Mesendoderm (in vitro differentiated cells): Measurements from ENCODE around the gene ATRIP. TPM values are rescaled to one million over a fixed set of nuclear protein-coding genes. Genes with fewer than 3 reads are reported as not detected.
A peak's percentile ranks its signal among the peaks of the same experiment; 100 is the strongest.

Experiments used
- DNase-seq: peaks from one replicate; pipeline ENCODE4 v3.0.0; 2013
- H2AK5ac ChIP-seq: 2 replicates; pipeline ENCODE4 v1.6.1; 2013; ENCODE audit warnings: low read length, inconsistent platforms
- H2BK120ac ChIP-seq: 2 replicates; pipeline ENCODE4 v1.6.1; 2013; ENCODE audit warnings: low read depth, mild to moderate bottlenecking, low read length, moderate library complexity, mixed read lengths
- H2BK15ac ChIP-seq: replicated peaks from 2 replicates; pipeline ENCODE4 v1.6.1; 2013; ENCODE audit warnings: low read depth, mild to moderate bottlenecking, moderate library complexity
- H2BK5ac ChIP-seq: 2 replicates; pipeline ENCODE4 v1.6.1; 2013; ENCODE audit warnings: low read length, inconsistent platforms
- H3K18ac ChIP-seq: 2 replicates; pipeline ENCODE4 v1.6.1; 2013; ENCODE audit warnings: mild to moderate bottlenecking, low read length, mixed read lengths
- H3K23ac ChIP-seq: one replicate; pipeline ENCODE4 v1.6.1; 2013; ENCODE audit warnings: low read length
- H3K27ac ChIP-seq: 2 replicates; pipeline ENCODE4 v1.5.1; 2013; ENCODE audit warnings: low read depth, mild to moderate bottlenecking, inconsistent platforms, low read length, moderate library complexity
- H3K27me3 ChIP-seq: 2 replicates; pipeline ENCODE4 v1.6.1; 2013; ENCODE audit warnings: low read length, control low read depth, mild to moderate bottlenecking, inconsistent platforms; ENCODE audit not compliant: insufficient read depth, poor library complexity
- H3K36me3 ChIP-seq: 2 replicates; pipeline ENCODE4 v1.6.1; 2013; ENCODE audit warnings: low read length, inconsistent platforms; ENCODE audit not compliant: control insufficient read depth, insufficient read depth
- H3K4ac ChIP-seq: one replicate; pipeline ENCODE4 v1.6.1; 2013; ENCODE audit warnings: low read depth, mild to moderate bottlenecking, low read length, moderate library complexity
- H3K4me1 ChIP-seq: 2 replicates; pipeline ENCODE4 v1.6.1; 2013; ENCODE audit warnings: low read depth, low read length, inconsistent platforms; ENCODE audit not compliant: control insufficient read depth
- H3K4me2 ChIP-seq: 2 replicates; pipeline ENCODE4 v1.6.1; 2013; ENCODE audit warnings: low read length
- H3K4me3 ChIP-seq: 2 replicates; pipeline ENCODE4 v1.5.1; 2013; ENCODE audit warnings: mild to moderate bottlenecking, low read length
- H3K56ac ChIP-seq: one replicate; pipeline ENCODE4 v1.6.1; 2013; ENCODE audit warnings: low read length
- H3K79me1 ChIP-seq: 2 replicates; pipeline ENCODE4 v1.6.1; 2013; ENCODE audit warnings: low read length, inconsistent platforms
- H3K79me2 ChIP-seq: 2 replicates; pipeline ENCODE4 v1.6.1; 2013; ENCODE audit warnings: mild to moderate bottlenecking, low read length; ENCODE audit not compliant: control insufficient read depth, insufficient read depth
- H3K9ac ChIP-seq: 2 replicates; pipeline ENCODE4 v1.6.1; 2013; ENCODE audit warnings: low read length, inconsistent platforms
- H4K5ac ChIP-seq: one replicate; pipeline ENCODE4 v1.6.1; 2013; ENCODE audit warnings: low read length
- H4K8ac ChIP-seq: one replicate; pipeline ENCODE4 v1.6.1; 2013; ENCODE audit warnings: low read depth, mild to moderate bottlenecking, control low read depth, low read length, moderate library complexity
- WGBS: extraction: QIAGEN DNeasy Blood & Tissue Kit; methylation state at CpG from one replicate; pipeline ENCODE4 v1.1.7; 2013; ENCODE audit warnings: low lambda C conversion rate, missing lambda C conversion rate; ENCODE audit not compliant: insufficient coverage; ENCODE audit errors: extremely low coverage; 5-methylcytosine and 5-hydroxymethylcytosine counted together
- polyA plus RNA-seq, 2 experiments: library from polyadenylated mRNA; stranded (reverse); fragments of 200-250 nt; gene quantifications; one replicate each; pipeline ENCODE4 v1.2.3, GENCODE V29; 2013

The ATRIP gene
- 15.5 TPM for polyA plus RNA-seq (2013, experiment 1 of 2)
- polyA plus RNA-seq (2013, experiment 2 of 2), result 16.0 TPM

- no peak within 1 kb of the TSS for H2BK15ac ChIP-seq
- peak within 1 kb of the TSS; percentile 55 for H3K18ac ChIP-seq
- no CpG with 5 or more reads among the region's 91 CpGs for whole genome bisulfite sequencing
- H2BK120ac ChIP-seq, result no peak within 1 kb of the TSS
- peaks cover 15% of the 10 kb centered on the region for H3K79me2 ChIP-seq
- peak within 1 kb of the TSS; percentile 15 for H3K23ac ChIP-seq
- peak within 1 kb of the TSS; percentile 91 for H3K9ac ChIP-seq
- H2AK5ac ChIP-seq, result peak within 1 kb of the TSS; percentile 9
- peak within 1 kb of the TSS; percentile 100 for H3K4me2 ChIP-seq
- no peak within 1 kb of the TSS for H4K5ac ChIP-seq
- peak within 1 kb of the TSS; percentile 97 for H3K56ac ChIP-seq
- H3K36me3 ChIP-seq, result peaks cover 5% of the 10 kb centered on the region
- peaks cover 14% of the 10 kb centered on the region for H3K79me1 ChIP-seq
- H2BK5ac ChIP-seq, result peak within 1 kb of the TSS; percentile 39
- H4K8ac ChIP-seq, result no peak within 1 kb of the TSS
- peak within 1 kb of the TSS; percentile 72 for H3K4me3 ChIP-seq
- H3K4me1 ChIP-seq, result peaks cover 8% of the 10 kb centered on the region
- peak; percentile 92 for DNase-seq
- H3K27ac ChIP-seq, result peak within 1 kb of the TSS; percentile 79
- H3K27me3 ChIP-seq, result no peaks in the 10 kb centered on the region
- no peak within 1 kb of the TSS for H3K4ac ChIP-seq
These were observed at the start of gene ATRIP for GRCh38 chr3:48446425-48447193. ATRIP (plus strand) TSS chr3:48446737; CDS start chr3:48446846, 109 bp downstream.

GRCh38 chr3:48397767-48398681, 48.5 kb upstream of the ATRIP start:
- Histone ChIP-seq H3K56ac (no peak overlapping the region), H3K79me2 (no peaks in the 10 kb centered on the region), H3K27me3 (no peaks in the 10 kb centered on the region), H3K18ac (no peak overlapping the region), H3K79me1 (no peaks in the 10 kb centered on the region), H4K5ac (no peak overlapping the region), H3K23ac (no peak overlapping the region), H2AK5ac (no peak overlapping the region), H3K4me3 (no peak overlapping the region), H3K4me2 (no peak overlapping the region), H3K4me1 (no peaks in the 10 kb centered on the region), H3K27ac (no peak overlapping the region), H3K36me3 (no peaks in the 10 kb centered on the region), H2BK15ac (no peak overlapping the region), H2BK120ac (no peak overlapping the region), H3K4ac (no peak overlapping the region), H4K8ac (no peak overlapping the region), H3K9ac (no peak overlapping the region), H2BK5ac (no peak overlapping the region)
- no peak for DNase-seq
- WGBS, result no CpG with 5 or more reads among the region's 9 CpGs

DNA sequence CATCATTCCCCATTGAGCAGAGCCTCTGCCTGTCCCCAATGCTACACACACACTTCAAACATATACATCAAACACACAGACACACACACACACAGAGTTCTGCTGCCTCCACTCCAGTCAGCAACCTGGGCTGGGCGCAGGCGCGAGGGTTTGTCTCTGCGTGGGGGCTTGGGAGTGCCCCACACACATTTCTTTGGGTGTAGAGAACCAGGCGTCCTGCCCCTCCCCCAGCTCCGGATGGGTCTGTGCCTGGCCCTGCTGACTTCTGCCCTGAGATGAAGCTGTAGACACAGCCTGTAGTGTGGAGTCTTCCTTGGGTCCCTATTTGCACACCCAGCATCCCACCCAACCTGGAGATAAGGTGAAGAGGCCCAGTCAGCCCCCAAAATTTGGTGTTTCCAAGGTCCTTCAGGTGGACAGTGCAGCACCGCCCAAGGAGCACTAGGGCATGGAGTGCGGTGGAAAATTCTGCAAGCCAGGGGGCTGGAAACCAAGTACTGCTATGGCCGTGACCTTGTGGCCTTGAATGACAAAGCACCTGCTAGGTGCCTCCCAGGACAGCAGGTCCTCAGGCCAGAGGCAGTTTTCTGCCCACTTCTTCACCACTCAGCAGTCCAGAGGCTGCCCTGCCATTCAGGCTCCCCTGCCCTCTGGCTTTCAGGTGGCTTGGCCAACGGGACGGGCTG, 47.7 kb upstream of the ATRIP start:
- H3K4me3 ChIP-seq, result no peak overlapping the region
- no CpG with 5 or more reads among the region's 11 CpGs for WGBS
- H3K4me2 ChIP-seq, result no peak overlapping the region
- no peak overlapping the region for H2BK5ac ChIP-seq
- H3K27ac ChIP-seq, result no peak overlapping the region
- H3K79me2 ChIP-seq, result no peaks in the 10 kb centered on the region
- no peak overlapping the region for H3K56ac ChIP-seq
- no peak overlapping the region for H2BK15ac ChIP-seq
- H3K18ac ChIP-seq, result no peak overlapping the region
- H3K9ac ChIP-seq, result no peak overlapping the region
- no peaks in the 10 kb centered on the region for H3K4me1 ChIP-seq
- no peak overlapping the region for H3K23ac ChIP-seq
- H3K36me3 ChIP-seq, result peaks cover 4% of the 10 kb centered on the region
- no peaks in the 10 kb centered on the region for H3K79me1 ChIP-seq
- no peak overlapping the region for H2BK120ac ChIP-seq
- no peak overlapping the region for H4K5ac ChIP-seq
- no peak for DNase-seq
- H2AK5ac ChIP-seq, result no peak overlapping the region
- H3K4ac ChIP-seq, result no peak overlapping the region
- no peaks in the 10 kb centered on the region for H3K27me3 ChIP-seq
- H4K8ac ChIP-seq, result no peak overlapping the region

GRCh38 chr3:48399387-48400172, 47.0 kb upstream of the ATRIP start:
- H2BK15ac ChIP-seq, result no peak overlapping the region
- H3K56ac ChIP-seq, result no peak overlapping the region
- H3K23ac ChIP-seq, result no peak overlapping the region
- no peak for DNase-seq
- H3K4me3 ChIP-seq, result no peak overlapping the region
- H3K79me1 ChIP-seq, result no peaks in the 10 kb centered on the region
- H2AK5ac ChIP-seq, result no peak overlapping the region
- no peaks in the 10 kb centered on the region for H3K4me1 ChIP-seq
- H2BK5ac ChIP-seq, result no peak overlapping the region
- no peak overlapping the region for H3K9ac ChIP-seq
- H2BK120ac ChIP-seq, result no peak overlapping the region
- H3K36me3 ChIP-seq, result peaks cover 7% of the 10 kb centered on the region
- H3K4ac ChIP-seq, result no peak overlapping the region
- H3K18ac ChIP-seq, result no peak overlapping the region
- no peak overlapping the region for H4K8ac ChIP-seq
- H3K27me3 ChIP-seq, result no peaks in the 10 kb centered on the region
- WGBS, result no CpG with 5 or more reads among the region's 4 CpGs
- H3K79me2 ChIP-seq, result no peaks in the 10 kb centered on the region
- no peak overlapping the region for H3K27ac ChIP-seq
- H3K4me2 ChIP-seq, result no peak overlapping the region
- no peak overlapping the region for H4K5ac ChIP-seq

- Histone ChIP-seq H3K18ac (no peak overlapping the region), H3K27me3 (no peaks in the 10 kb centered on the region)
These were observed 45.6 kb upstream of the ATRIP start for GRCh38 chr3:48400824-48401433.

More at GRCh38 chr3:48400824-48401433, 45.6 kb upstream of the ATRIP start:
- peaks cover 12% of the 10 kb centered on the region for H3K36me3 ChIP-seq
- WGBS, result no CpG with 5 or more reads among the region's 6 CpGs
- H3K4me3 ChIP-seq, result no peak overlapping the region
- no peak overlapping the region for H4K5ac ChIP-seq
- no peaks in the 10 kb centered on the region for H3K4me1 ChIP-seq
- no peak overlapping the region for H3K4ac ChIP-seq
- H2AK5ac ChIP-seq, result no peak overlapping the region
- no peak overlapping the region for H2BK5ac ChIP-seq
- no peak overlapping the region for H3K56ac ChIP-seq
- H2BK15ac ChIP-seq, result no peak overlapping the region
- no peaks in the 10 kb centered on the region for H3K79me1 ChIP-seq
- DNase-seq, result peak; percentile 82
- no peak overlapping the region for H3K4me2 ChIP-seq
- no peak overlapping the region for H3K9ac ChIP-seq
- no peak overlapping the region for H2BK120ac ChIP-seq
- H3K23ac ChIP-seq, result no peak overlapping the region
- no peak overlapping the region for H4K8ac ChIP-seq
- H3K79me2 ChIP-seq, result no peaks in the 10 kb centered on the region
- no peak overlapping the region for H3K27ac ChIP-seq
